Brain microvascular endothelial cell (primary cell): Measurements from ENCODE around the gene AGMO.

Source experiments
- DNase-seq: peaks from one replicate; pipeline ENCODE4 v3.0.0-alpha.2; 2020
- H3K27ac ChIP-seq: fragments of 250-450 bp; sonication (Bioruptor Pico); 2 replicates; pipeline ENCODE4 v1.5.1; 2020; ENCODE audit warnings: mild to moderate bottlenecking, moderate library complexity
- H3K27me3 ChIP-seq: fragments of 250-450 bp; sonication (Bioruptor Pico); replicated peaks from 2 replicates; pipeline ENCODE4 v1.5.1; 2020; ENCODE audit warnings: mild to moderate bottlenecking
- H3K36me3 ChIP-seq: fragments of 250-450 bp; sonication (Bioruptor Pico); replicated peaks from 2 replicates; pipeline ENCODE4 v1.5.1; 2020; ENCODE audit warnings: mild to moderate bottlenecking
- H3K4me3 ChIP-seq: 2 replicates; pipeline ENCODE4 v1.5.1; 2011; ENCODE audit warnings: low read depth, mild to moderate bottlenecking, control low read depth, low read length, moderate library complexity
- CTCF ChIP-seq: IDR thresholded peaks from 2 replicates; pipeline ENCODE4 v1.5.1; 2011; ENCODE audit warnings: low read depth, mild to moderate bottlenecking, moderate library complexity, low read length, control low read depth, inconsistent platforms; ENCODE audit errors: missing control alignments
- in situ Hi-C: cut with HindIII; loops from 2 replicates; pipeline ENCODE4 v1.10.0; 2017; ENCODE audit warnings: low sequenced_read_pairs, low pct_ligation_motif_present

The AGMO gene

DNA sequence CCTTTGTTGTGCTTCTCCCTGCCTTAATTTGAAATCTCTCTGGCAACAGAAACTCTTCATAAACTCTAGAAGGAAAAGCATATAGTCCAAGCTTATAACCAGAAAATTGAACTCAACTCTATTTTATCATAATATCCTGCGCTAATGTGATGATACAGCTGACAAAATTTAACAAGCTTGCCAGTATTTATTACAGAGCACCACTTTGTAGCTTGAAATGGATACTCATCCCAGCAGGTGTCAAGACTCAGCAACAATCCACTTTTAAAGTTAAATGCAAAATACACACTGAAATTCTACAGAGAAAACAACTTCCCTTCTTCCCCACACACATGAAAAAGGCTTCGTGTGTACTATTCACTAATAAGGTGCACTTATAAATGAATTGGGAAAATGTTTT, 228.9 kb downstream of the AGMO start:
- H3K27me3 ChIP-seq: no peaks in the 10 kb centered on the region
- H3K27ac ChIP-seq: no peak overlapping the region
- in situ Hi-C loops: no loop called here
- TF ChIP-seq CTCF: no peak
- H3K36me3 ChIP-seq: no peaks in the 10 kb centered on the region
- no peak for DNase-seq
- no peak overlapping the region for H3K4me3 ChIP-seq

GRCh38 chr7:15330943-15331342, 230.9 kb downstream of the AGMO start:
- Histone ChIP-seq H3K27me3 (no peaks in the 10 kb centered on the region), H3K27ac (no peak overlapping the region), H3K36me3 (no peaks in the 10 kb centered on the region), H3K4me3 (no peak overlapping the region)
- in situ Hi-C loops: no loop called here
- no peak for DNase-seq
- TF ChIP-seq CTCF: no peak

- H3K27ac ChIP-seq: no peak overlapping the region
- no peaks in the 10 kb centered on the region for H3K27me3 ChIP-seq
- no peak overlapping the region for H3K4me3 ChIP-seq
- no peak for TF ChIP-seq CTCF
- in situ Hi-C loops: no loop called here
- no peaks in the 10 kb centered on the region for H3K36me3 ChIP-seq
- DNase-seq: no peak
Observed at GRCh38 chr7:15327001-15327400, 234.8 kb downstream of the AGMO start.

GRCh38 chr7:15326044-15326644, 235.7 kb downstream of the AGMO start:
- H3K4me3 ChIP-seq: no peak overlapping the region
- no peaks in the 10 kb centered on the region for H3K36me3 ChIP-seq
- peak; percentile 9 for DNase-seq
- no peaks in the 10 kb centered on the region for H3K27me3 ChIP-seq
- TF ChIP-seq CTCF: peak; percentile 59
- H3K27ac ChIP-seq: no peak overlapping the region
- in situ Hi-C loops: no loop called here

DNA sequence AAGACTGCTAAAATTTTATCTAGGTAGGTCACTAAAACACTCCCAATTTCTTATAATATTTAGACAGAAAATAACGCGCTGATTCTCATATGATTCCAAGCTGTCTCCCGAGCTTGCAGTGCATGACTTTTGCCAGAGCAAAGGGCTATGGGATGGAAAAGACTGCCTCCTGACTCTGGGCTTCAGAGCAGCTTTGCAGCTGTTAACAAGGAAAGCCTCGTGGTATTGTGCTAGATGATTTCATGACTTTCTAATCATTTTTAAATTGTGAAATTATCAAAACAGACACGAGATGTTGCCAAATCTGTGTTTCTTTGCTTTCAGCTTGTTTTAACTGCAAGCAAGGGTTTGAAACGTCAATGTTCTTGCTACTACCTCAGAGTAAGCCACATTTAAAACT, 238.3 kb downstream of the AGMO start:
- Histone ChIP-seq H3K27me3 (no peaks in the 10 kb centered on the region), H3K36me3 (no peaks in the 10 kb centered on the region), H3K27ac (no peak overlapping the region), H3K4me3 (no peak overlapping the region)
- no peak for DNase-seq
- TF ChIP-seq CTCF: no peak
- in situ Hi-C loops: no loop called here

DNA sequence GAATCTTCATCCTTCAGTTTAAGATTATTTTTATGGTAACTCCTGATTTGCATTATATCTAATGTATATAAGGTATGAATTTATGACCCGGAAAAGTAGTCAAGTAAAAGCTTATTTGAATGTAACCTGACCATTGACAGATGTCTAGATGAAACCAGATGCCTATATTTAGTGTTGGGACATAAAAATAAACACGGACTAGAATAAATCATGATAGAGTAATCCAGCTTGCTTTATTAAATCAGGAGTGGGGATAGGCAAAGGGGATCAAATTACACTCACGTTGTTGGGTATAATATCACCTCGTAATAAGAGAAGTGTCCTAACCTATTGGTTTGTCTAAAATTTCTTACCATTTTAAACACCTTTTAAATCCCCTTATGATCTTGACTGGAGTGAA, 244.6 kb downstream of the AGMO start:
- Histone ChIP-seq H3K27ac (no peak overlapping the region), H3K27me3 (no peaks in the 10 kb centered on the region), H3K4me3 (no peak overlapping the region), H3K36me3 (no peaks in the 10 kb centered on the region)
- TF ChIP-seq CTCF: no peak
- in situ Hi-C loops: no loop called here
- DNase-seq: no peak
